Medulla oblongata (tissue), 1 donor: Measurements from ENCODE around the gene SLC2A10.

ENCODE experiments used
- DNase-seq: peaks from one replicate; pipeline ENCODE4 v3.0.0-alpha.2; 2015; ENCODE audit errors: extremely low spot score

The SLC2A10 gene

GRCh38 chr20:46682063-46682821 lies 27.2 kb upstream of the SLC2A10 start:
- no peak for DNase-seq

DNA sequence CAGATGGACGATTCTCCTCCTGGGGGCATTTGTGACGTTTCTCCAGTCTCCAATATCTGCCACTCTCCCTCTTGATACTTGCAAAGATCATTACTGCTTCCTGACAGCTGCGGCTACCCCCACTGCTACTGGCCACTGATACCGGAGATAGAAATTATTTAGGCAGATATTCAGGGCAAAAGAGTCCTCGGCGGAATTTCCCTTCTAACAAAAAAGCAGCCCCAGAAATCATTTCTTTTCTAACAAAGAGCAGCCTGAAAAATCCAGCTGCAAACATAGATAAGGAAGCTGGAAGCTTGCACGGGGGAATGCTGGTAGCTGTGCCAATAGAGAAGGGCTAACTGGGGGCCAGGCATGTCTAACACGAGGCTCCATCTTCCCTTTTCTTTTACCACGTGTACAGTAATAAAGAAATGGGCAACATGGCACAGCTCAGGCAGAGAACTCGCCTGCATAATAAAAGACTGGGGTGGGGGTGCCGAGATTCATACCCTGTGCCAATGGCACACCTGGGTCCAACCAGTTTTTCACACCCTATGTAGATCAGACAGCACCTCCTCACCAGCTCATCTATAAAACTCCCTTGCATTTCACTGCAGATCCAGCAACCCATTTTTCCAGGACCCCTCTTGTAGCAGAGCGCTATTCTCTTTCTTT lies 26.3 kb upstream of the SLC2A10 start:
- DNase-seq: no peak

DNA sequence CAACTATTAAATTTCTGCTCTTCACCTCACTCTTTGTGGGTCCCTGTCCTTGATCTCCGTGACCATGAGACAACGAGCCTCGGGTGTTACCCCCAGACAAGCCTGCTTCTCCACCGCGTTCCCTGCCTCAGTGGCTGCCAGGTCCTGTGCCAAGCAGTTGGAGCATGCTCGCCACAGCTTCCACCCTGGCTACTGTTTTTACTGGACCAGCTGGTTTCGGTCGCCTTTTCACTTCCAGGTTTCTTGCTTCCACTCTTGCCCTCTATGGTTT lies 25.8 kb upstream of the SLC2A10 start:
- no peak for DNase-seq

DNA sequence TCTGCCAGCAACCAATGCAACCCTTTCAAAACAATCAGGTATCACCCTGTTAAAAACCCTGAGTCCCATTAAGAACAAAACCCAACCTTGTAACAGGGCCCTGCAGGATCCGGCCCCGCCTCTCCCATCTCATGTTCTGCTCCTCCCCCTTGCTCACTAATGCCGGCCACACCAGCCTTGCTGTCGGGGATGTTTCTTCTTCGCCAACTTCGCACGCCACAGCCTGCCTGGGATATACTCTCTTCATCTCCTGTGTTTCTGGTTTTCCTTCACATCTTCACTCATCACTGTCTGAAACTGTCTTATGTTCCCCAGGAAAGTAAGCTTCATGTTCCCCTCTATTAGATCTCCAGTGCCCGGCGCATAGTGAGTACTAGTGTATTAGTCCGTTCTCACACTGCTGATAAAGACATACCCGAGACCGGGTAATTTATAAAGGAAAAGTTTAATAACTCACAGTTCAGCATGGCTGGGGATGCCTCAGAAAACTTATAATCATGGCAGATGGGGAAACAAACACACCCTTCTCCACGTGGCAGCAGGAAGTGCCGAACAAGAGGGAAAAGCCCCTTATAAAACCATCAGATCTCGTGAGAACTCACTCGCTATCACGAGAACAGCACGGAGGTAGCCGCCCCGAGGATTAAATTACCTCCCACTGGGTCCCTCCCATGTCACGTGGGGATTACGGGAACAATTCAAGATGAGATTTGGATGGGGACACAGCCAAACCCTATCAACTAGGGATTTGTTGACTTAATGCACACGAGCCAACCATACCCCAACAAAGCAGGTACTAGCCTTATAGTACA lies 25.3 kb upstream of the SLC2A10 start:
- no peak for DNase-seq

DNA sequence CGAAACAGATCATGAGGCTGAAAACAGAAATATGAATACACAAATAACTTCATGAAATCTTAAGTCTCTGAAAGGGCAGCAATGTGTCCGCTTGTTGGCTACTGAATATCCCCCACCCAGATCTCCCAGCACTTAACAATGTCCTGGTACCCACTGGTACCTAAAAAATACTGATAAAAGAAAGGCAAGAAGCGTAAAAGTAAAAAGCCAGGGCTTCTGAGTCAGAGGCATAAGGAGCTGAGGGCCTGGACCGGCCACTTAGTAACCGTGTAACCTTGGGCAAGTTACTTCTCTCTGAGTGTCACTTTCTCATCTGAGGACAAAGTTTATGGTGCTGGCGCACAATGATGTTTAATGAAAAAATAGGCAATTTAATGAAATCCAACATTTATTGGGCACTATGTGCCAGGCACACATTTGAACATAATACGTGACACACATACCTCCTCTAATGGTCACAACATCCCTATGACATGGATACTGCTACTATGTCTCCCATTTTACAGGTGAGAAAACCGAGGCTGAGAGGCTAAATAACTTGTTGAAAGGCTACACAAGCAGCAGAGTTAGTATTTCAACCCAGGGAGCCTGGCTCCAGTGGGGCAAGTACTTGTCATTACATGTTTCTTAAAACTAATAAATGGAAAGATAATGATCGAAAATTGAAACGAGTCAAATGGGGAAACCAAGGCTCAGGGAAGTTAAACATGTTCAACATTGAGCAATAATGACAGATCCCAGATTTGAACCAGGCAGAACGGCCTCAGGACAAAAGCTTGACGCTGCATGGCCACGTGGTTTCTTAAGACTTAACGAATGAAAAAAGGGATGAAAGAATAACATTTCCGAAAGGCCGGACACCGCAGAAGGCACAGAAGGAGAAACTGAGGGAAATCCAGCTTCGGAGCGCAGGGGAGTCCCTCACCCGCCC lies 21.0 kb upstream of the SLC2A10 start:
- peak; percentile 59 for DNase-seq

- DNase-seq: peak; percentile 99
Measured at GRCh38 chr20:46689082-46689753, 20.2 kb upstream of the SLC2A10 start, which contains the start of gene TP53RK. Gene TP53RK, minus strand, starts transcription at chr20:46689444. Its CDS starts 30 bp downstream, at chr20:46689414.

DNA sequence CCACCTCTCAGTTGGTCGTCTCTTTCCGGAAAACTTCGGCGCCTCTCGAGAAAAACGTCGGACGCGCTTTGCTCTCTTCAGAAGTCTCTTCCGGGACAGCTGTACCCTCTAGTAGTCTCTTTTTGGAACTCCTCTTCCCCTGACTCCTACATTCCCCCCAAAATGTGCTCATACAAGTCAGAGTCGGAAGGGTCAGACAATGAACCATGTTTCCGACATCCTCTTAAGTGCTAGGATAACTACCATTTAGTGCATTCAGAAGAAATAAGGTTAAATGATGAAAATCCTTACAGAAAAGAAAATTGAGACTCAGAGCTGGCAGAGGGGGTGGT lies 19.7 kb upstream of the SLC2A10 start:
- no peak for DNase-seq

DNA sequence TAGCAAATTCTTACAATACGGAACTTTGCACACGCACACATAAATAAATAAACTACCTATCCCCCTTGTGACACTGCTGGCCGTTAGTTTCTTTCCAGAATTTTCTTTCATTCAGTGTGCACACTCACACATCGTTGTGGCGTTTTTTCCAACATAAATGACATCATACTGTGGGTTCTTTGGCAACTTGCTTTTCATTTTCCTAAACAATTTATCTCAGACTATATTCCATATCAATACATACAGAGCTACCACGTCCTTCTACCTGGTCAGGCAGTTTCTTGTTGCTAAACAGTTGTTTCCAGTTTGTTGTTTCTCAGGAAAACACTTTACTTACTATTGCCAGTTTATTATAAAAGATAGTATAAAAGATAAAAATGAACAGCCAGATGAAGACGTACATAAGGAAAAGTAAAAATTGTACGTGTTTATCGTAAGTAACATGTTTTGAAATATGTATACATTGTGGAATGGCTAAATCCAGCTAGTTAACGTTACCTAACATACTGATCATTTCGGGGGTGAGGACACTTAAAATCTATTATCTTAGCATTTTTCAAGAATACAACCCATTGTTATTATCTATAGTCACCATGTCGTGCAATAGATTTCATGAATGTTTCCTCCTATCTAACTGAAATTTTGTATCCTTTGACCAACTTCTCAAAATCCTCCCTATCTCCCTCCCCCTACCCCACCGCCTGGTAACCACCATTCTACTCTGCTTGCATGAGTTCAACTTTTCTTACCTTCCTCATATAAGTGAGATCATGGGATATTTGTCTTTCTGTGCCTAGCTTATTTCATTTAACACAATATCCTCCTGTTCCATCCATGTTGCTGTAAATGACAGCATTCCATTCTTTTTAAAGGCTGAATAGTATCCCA lies 19.0 kb upstream of the SLC2A10 start:
- peak; percentile 45 for DNase-seq

DNA sequence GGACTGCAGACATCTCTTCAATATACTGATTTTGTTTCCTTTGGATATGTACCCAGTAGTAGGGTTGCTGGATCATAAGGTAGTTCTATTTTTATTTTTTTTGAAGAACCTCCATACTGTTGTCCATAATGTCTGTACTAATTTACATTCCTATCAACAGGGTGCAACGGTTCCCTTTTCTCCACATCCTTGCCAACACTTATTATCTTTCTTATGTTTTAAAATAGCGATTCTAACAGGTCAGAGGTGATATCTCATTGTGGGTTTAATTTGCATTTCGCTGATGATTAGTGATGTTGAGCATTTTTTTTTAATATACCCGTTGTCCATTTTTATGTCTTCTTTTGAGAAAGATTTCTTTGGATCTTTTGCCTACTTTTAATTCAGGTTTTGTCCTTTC lies 18.3 kb upstream of the SLC2A10 start:
- no peak for DNase-seq

DNA sequence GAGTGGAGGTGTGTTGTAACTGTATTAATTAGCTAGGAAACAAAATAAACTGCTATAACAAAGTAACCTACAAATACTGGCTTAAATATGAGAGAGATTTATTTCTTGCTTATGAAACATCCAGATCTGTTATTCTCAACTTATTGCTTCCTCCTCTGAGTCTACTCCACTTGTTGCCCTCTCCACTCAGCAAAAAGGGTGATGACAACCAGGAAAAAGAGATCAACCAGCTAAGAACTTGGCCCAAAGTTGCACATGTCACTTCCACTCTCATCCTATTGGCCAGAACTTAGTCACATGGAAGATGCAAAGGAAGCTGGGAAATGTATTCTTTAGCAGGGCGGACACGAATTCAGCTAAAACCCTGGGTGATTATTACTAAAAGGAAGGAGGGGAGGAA lies 15.0 kb upstream of the SLC2A10 start:
- peak; percentile 53 for DNase-seq

- DNase-seq: no peak
Measured at GRCh38 chr20:46695892-46696291, 13.6 kb upstream of the SLC2A10 start.

- no peak for DNase-seq
Measured at GRCh38 chr20:46696791-46697279, 12.6 kb upstream of the SLC2A10 start.

GRCh38 chr20:46698788-46699187 lies 10.7 kb upstream of the SLC2A10 start:
- no peak for DNase-seq

DNA sequence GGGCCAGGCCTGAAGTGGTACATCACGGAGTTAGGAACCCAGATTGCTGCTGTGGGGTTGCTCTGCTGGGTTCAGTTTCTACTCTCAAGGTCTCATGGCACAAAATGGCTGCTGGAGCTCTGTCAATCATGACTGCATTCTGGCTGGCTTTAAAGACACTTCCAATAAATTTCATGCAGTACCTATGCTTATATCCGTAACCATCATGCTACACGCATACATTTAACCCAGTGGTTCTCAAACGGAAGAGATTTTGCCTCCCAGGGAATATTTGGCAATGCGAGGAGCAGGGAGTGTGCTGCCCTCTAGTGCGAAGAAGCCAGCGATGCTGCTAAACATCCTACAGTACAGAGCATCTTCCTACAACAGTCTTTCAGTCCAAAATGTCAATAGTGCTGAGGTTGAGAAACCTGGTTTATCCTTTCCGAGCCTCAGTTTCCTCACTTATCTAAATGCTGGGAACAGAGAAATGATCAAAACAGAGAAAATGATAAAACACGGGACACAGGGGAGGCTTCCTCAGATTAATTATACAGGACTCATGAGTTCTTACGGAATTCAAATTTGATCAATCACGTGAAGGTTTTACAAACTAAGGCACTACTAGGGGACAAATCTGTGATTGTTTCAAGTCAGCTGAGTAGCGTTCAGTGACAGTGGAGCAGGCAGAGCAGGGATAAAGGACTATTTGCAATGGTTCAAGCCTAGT lies 9.6 kb upstream of the SLC2A10 start:
- no peak for DNase-seq

DNA sequence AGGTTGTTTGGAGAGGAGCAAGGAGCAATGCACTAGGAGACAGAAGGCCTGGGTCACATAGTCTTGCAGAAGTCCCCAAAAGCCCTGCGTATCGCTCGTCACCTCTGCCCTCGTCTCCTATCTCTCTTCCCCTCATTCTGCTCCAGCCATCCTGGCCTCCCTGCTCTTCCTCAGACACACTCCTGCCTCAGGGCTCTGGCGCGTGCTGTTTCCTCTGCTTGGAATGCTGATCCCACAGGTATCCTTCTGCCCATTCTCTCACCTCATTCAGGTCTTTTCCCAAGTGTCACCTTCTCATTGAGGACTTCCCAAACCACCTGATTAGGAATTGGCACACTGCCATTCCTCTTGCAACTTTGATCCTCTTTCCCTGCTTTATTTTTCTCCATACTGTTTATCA lies 9.0 kb upstream of the SLC2A10 start:
- DNase-seq: no peak

DNA sequence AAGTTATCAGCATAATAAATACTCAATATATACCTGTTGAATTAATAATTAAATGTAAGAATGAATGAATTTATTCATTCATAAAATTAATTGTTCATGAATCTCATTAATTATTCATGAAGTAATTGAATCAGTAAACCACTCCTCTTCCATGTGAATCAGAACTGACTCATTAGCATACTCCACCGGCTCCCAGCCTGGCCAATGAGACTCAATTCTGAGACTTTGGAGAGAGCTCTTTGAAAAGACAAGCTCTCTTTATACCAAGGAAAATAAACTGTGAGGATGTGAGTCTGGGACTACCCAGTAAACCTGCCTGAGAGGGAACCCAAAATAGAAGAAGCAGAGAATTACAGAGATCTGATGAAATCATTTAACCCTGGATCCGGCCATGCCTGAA lies 8.4 kb upstream of the SLC2A10 start:
- no peak for DNase-seq

DNA sequence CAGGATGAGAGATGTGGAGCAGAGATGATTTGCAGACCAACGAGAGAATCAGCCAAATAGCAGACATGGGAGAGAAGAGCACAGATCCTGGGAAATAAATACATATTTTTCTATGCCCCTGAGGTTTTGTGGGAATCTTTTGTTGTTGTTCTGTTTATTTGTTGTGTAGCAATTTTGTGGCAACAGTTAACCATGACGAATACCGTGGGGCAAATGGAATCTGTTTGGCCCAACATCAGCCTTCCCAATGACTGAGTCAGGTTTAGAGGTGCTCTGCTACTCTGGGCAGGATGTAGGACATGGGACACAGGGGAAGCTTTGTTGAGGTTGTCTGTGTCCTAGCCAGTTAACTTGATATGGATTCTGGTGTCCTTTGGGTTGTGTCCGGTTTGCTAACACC lies 7.9 kb upstream of the SLC2A10 start:
- DNase-seq: no peak

DNA sequence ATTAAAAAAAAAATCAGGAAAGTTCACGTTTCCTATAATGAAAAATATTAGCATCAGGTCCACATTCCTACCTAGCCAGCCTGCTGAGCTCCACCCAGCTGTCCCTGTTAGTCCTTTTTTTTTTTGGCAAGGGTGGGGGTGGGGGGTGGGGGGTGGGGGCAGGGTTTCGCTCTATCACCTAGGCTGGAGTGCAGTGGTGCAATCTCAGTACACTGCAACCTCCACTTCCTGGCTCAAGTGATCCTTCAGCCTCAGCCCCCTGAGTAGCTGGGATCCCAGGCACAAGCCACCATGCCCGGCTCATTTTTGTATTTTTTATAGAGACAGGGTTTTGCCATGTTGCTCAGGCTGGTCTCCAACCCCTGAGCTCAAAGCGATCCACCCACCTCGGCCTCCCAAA lies 7.5 kb upstream of the SLC2A10 start:
- DNase-seq: no peak

DNA sequence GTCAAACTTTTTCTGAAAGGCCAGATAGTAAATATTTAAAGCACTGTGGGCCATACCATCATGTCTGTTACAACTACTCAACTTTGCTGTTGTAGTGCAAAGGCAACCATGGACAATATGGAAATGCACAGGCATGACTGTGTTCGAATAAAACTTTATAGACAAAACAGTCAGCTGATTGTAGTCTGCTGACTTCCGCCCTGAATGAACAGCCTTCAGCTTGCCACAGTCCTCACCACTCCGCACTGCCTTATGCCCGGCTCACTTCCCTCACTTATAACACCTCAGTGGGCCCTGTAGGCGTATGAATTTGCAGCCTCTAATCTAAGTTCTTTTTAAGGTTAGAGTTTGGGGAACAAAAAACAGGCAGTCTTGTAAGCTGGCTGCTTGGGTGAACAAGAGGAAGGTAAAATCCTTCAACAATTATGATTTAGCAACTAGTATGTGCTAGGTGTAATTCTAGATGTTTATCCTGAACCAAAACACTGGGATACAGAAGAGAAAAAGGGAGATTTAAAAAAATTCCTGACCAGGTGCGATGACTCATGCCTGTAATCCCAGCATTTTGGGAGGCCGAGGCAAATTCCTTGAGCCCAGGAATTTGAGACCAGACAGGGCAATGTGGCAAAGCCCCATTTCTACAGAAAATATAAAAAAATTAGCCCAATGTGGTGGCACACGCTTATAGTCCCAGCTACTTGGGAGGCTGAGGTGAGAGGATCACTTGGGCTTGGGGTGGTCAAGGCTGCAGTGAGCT lies 6.8 kb upstream of the SLC2A10 start:
- no peak for DNase-seq
